ENCODE data around the gene SUMO3.

Gene SUMO3

DNA sequence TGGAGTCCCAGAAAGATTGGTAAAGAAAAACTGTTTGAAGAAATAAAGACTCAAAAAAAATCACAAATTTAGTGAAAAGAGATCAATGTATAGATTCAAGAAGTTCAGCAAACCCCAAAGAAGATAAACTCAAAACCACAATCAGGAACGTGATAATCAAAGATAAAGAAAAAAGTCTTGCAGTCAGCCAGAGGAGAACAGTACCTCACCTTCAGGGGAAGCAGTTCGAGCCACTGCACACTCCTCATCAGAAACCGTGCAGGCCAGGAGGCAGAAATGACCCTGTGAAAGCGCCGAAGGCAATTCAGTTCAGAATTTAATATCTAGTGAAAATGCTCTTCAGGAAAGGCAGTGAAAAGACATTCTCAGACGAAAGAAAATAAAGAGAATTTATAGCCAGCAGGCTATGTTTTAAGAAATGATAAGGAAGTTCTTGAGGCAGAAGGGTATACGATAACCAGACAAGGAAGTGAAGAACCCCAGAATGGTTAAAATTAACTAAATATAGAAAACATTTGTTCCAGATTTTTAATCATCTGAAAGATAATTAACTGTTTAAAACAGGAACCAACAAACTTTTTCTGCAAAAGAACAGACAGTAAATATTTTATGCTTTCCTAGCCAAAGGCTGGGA, 13.5 kb upstream of the SUMO3 start:
- in situ Hi-C loops (cut with MboI; ENCODE audit: low sequenced_read_pairs), result no loop called here

DNA sequence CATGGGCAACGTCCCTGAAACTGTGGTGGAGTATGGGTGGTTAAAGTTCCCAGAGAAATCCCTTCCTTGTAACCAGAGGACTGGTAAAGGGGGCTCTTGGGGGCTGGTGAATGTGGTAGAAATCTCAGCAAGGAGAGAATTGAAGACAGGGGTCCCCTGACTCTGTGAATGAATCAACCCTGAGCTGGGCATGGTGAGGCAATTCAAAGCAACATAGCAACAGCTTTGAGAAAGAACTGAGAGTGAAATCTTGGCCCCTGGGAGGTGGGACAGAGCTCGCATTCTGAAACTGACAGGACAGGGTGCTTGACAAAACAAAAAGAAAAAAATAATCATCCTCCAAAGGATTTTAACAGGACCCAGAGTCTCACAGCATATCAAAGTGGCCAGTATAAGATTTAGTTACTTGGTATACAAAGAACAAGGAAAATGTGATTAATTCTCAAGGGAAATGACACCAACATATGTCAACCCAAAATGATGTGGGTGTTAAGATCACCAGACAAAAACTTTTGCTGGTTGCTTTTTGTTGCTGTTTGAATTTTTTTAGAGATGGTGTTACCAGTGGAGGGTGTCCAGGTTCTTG, 11.7 kb upstream of the SUMO3 start:
- in situ Hi-C loops (cut with MboI; ENCODE audit: low sequenced_read_pairs), result no loop called here

DNA sequence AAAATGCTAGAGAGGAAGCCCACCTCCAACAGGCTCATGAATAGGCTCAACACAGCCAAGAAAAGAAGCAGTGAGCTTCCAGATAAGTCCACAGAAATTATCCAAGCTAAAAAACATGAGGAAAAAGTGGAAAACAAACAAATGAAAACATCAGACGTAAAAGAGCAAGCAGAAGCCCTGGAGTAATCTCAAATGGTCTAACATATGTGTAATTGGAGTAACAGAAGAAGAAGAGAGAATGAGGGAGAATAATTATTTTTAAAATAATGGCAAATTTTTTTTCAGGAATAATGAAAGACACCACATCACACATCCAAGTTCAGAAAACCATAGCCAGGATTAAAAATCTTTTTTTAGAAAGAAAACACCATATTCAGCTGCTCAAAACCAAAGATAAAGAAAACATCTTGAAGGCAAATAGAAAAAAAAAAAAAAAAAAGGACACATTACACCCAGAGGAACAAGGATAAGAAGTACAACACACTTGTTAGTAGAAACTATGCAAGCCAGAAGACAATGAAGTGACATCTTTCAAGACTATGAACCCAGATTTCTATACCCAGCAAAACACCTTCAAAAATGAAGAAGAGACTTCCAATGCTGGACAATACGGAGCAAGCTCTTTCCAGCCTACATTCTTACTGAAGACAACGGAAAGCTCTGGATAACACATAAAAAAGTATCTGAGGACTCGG, 10.6 kb upstream of the SUMO3 start:
- in situ Hi-C loops (cut with MboI; ENCODE audit: low sequenced_read_pairs), result no loop called here

DNA sequence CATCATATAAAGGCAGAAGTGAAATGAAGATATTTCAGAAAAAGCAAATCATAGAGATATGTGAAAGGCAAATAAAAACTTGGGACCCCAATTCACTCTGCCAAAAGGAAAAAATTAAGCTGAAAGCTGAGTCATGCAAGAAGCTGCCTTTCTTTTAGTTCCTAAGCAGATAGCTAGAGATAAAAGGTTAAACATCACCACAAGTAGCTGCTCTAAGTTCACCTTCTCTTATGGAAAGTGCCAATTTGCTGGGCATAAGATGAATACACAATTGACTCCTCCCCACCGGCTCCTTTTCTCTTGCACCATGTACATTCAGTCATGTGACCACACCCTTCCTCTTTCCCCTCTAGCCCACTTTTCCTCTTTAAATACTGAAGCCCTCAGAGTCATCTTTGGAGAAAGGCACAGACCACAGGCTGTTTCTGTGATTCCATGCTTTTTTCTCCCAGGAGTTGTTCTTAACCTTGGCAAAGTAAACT, 5.4 kb upstream of the SUMO3 start:
- in situ Hi-C loops (cut with MboI; ENCODE audit: low sequenced_read_pairs), result loop anchor here (25.0 kb wide), 1 partner anchor 114 kb away; the partner anchor contains the start of gene SLX9

DNA sequence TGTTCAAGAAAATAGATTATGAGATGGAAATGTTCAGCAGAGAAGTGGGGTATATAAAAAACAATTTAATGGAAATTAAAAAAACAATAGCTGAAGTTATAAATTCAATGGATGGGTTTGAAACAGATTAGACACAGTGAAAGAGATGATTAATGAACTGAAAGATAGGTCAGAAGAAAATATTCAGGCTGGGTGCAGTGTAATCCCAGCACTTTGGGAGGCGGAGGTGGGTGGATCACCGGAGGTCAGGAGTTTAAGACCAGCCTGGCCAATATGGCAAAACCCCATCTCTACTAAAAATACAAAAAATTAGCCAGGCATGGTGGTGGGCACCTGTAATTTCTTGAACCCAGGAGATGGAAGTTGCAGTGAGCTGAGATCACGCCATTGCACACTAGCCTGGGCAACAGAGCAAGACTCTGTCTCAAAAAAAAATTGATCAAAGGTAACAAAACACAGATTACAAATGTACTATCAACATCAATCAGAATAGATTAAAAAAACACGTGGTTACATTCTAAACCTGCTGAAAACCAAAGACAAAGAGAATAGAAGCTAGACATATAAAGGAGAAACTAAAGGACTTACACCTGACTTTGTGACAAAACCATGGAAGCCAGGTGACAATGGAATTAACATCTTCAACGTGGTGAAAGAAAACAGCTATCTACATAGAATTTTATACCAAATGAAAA, 4.8 kb upstream of the SUMO3 start:
- in situ Hi-C loops (cut with MboI; ENCODE audit: low sequenced_read_pairs), result loop anchor here (25.0 kb wide), 1 partner anchor 115 kb away; the partner anchor contains the start of gene SLX9

DNA sequence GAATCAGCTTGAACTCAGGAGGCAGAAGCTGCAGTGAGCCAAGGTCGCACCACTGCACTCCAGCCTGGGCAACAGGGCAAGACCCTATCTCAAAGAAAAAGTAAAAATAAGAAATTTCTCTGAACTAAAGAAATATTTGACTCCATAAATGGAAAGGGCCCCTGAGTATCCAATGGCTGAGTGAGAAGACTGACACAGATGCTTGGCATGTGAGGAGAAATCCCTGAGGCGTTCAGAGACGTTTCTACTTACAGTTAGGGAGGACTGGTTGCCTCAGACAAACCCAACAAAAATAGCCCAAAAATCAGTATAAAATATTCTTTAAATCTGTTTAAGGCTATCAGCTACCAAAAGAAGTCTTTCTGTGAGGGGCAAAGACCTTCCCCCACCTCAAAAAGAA, 3.0 kb upstream of the SUMO3 start:
- in situ Hi-C loops (cut with MboI; ENCODE audit: low sequenced_read_pairs), result loop anchor here (25.0 kb wide), 1 partner anchor 116 kb away; the partner anchor contains the start of gene SLX9

DNA sequence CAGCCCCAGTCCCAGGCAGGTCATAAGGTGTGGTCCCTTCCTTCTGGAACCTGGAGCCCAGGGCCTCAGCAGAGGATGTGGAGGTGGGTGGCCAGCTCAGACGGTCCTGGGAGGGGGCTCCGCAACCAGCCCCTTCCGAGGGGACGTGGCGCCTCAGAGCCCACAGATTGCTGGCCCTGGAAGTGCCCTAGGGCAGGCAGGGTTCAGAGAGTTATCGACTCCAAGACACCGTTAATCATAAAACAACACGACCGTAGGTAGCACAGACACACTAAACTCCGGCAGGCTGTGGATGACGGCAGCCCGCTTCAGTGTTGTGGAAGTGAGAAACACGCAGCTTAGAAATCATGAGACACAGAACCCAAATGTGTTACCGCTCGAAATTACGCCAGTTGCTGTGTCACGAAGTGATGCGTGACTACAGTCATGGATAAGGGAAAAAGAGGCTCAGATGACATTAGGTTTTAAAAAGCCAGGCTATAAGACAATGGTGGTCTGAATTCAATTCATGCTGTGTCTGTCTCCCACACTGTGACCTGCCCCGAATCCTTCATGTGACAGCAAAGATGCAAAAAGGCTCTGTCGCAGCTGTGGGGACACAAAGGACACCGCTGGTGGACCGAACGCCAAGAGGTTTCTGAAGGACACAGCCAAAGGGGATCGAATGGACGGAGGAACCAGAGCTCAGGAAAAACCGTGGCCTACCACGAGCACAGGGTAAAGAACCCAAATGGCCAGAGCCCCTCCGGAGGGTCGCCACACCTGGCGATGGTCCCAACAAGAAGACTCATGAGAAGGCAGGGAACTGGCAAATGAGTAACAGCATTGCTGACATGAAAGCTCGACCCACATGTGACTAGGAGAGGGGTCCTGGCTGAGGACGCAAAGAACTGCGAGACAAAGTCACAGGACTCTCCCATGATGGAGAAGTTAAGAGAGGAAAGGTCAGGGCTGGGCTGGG, 1.7 kb upstream of the SUMO3 start:
- in situ Hi-C loops (cut with MboI; ENCODE audit: low sequenced_read_pairs), result loop anchor here (25.0 kb wide), 1 partner anchor 118 kb away; the partner anchor contains the start of gene SLX9

DNA sequence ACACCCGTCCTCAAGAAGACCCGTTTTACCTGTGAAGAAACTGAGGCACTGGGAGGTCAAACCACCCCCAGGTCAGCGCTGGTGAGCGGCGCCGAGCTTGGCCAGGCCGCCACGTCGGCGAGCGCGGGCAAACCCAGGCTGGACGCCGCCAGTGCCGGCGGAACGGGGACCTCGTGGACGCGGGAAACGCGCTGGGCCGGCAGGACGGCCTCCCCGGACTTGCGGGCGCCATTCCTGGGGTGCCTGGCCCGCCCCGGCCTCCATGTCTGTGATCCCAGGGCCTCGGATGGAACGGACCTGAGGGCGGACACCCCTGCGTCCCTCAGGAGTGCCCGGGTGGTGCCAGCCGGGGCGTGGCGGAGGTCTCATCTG, 764 bp upstream of the SUMO3 start:
- in situ Hi-C loops (cut with MboI; ENCODE audit: low sequenced_read_pairs), result loop anchor here (25.0 kb wide), 1 partner anchor 119 kb away; the partner anchor contains the start of gene SLX9

DNA sequence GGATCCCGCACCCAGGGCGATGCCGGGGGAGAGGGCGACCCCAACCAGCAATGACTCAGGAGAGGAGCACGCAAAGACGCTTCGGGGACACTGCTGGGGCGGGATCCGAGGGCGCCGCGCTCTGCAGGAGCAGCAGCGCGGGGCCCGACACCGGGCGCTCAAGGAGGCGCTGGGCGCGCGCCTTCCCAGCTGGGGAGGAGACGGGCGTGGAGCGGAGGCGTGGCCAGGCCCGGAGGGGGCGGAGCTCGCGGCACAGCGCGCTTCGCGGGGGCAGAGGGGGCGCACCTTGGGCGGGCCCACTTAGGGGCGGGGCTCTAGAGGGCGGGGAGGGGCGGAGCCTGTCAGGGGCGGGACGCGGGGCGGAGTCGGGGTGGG, 369 bp downstream of the SUMO3 start:
- in situ Hi-C loops (cut with MboI; ENCODE audit: low sequenced_read_pairs), result loop anchor here (25.0 kb wide), 1 partner anchor 120 kb away; the partner anchor contains the start of gene SLX9

DNA sequence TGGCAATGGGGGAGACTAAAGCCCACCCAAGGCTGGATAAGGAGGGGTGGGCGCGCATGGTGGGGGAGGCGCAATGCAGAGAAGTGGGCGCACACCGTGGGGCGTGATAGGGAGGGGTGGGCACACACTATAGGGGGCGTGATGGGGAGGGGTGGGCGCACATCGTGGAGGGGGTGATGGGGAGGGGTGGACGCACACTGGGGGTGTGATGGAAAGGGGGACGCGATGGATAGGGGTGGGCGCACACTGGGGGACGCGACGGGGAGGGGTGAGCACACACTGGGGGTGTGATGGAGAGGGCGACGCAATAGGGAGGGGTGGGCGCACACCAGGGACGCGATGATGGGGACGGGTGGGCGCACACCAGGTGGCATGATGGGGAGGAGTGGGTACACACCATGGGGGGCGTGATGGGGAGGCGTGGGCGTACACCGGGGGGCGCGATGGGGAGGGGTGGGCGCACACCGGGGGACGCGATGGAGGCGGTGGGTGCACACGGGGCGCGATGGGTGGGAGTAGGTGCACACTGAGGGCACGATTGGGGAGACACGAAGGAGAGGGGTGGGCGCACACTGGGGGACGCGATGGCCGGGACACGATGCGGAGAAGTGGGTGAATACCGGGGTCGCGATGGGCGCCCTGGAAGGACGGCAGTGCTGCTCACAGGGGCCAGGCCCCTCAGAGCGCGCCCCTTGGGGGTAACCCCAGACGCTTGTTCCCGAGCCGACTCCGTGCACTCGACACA, 929 bp downstream of the SUMO3 start:
- in situ Hi-C loops (cut with MboI; ENCODE audit: low sequenced_read_pairs), result loop anchor here (25.0 kb wide), 1 partner anchor 120 kb away; the partner anchor contains the start of gene SLX9

DNA sequence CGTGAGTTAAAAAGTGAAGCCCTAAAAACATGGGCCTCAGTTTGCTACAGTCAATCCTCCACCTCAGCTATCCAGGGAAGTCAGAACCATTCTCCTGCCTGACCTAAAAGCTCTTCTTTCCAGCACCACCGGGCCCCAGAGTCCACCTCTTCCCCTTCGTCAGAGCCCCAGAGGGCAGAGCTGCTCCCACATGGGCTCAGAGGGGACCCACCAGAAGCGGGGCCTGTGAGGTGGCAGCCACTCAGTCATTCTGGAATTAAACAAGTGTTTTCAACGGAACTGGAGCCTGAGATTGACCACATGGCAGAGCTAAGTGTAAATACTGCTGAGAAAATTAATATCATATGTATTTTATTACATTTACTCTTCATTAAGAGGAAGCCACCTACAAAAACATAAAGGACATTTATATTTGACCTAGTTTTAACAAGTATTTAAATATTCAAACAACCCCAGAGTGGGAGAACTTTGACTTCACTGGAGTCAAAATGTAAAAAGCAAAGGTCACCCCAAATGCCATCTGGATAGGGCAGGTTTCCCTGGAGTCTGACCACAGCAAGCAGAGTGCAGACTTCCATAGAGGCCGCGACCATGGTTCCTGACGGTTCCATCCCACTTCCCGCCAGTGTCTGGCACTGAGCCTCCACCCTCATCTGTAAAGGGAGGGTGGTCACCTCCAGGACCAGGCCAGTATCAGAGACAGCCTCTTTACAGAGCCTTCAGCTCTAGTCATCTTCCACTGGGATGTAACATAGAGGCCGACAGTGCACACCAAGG, 1.8 kb downstream of the SUMO3 start:
- in situ Hi-C loops (cut with MboI; ENCODE audit: low sequenced_read_pairs), result loop anchor here (25.0 kb wide), 1 partner anchor 121 kb away; the partner anchor contains the start of gene SLX9

DNA sequence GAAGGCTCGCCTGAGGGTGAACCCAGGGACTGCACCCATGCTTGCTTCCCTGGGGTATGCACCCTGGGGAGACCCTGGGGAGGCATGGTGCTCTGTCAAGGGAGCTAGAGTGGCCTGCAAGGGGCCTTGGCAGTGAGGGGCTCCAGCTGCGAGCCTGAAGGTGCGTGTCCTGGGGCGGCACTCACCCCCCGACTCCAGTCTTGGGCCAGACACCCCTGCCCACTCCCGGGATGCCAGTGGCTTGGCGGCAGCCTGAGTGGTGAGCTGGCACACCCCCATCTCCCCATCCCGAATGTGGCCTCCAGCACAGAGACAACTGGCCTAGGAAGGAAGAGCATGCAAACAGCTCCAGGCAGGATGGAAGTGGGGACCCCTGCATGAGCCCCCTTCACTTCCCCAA, 2.6 kb downstream of the SUMO3 start:
- in situ Hi-C loops (cut with MboI; ENCODE audit: low sequenced_read_pairs), result loop anchor here (25.0 kb wide), 1 partner anchor 122 kb away; the partner anchor contains the start of gene SLX9

DNA sequence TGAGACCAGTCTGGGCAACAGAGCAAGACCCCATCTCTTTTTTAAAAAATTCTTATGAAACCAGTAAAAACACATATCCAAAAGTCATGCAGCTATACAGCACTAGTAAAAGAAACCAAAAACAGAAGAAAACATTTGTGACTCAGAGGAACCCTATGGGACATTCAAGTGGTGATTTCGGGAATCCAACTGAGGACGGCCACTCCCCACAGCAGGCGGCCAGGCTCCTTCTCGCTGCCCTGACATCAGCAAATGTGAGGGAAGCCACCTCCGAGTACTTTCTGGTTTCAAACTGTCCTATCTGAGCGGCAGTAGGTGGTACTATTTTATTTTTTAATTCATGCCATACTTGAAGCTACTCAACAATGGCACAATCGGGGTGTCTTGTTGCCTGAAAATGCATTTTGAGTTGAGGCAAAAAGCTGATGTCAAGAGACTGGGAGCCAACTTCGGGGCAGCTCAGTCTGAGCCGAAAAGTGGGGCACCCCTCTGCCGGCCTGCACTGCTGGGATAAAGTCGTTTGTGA, 3.3 kb downstream of the SUMO3 start:
- in situ Hi-C loops (cut with MboI; ENCODE audit: low sequenced_read_pairs), result loop anchor here (25.0 kb wide), 1 partner anchor 123 kb away; the partner anchor contains the start of gene SLX9

DNA sequence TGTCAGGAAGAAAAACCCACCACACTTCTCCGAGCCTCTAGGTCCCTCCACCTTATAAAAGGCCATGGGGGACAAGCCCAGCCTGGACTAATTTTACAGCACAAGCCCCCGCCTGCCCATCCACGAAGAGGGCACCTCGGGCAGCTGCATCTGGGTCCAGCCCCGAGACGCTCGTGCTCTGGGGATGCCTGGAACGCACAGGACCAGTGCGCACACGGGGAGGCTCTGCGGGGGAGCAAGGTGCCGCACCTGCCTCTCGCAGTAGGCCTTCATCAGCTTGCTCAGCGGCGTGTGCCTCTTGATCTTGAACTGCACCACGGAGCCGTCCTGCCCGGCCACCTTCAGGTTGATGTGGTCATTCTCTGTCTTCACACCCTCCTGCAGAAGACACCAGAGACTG, 4.1 kb downstream of the SUMO3 start:
- in situ Hi-C loops (cut with MboI; ENCODE audit: low sequenced_read_pairs), result loop anchor here (25.0 kb wide), 1 partner anchor 124 kb away; the partner anchor contains the start of gene SLX9

DNA sequence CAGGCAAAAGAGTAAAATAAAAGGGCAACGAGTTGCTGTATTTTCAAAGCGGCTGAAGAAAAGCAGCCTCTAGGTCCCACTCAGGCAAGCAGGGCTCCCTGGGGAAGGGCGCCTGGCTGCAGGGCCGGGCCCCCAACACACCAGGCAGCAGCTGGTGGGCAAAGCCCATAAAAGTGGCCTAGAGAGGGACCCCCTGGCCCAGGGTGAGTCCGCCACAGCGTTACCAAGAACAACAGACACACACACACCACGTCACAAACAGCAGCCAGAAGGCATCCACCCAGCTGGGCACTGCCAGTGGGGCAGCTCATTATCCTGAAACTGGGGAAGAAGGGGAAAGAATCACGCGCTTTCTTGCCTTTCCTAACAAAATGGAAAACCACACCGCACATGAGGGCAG, 4.7 kb downstream of the SUMO3 start:
- in situ Hi-C loops (cut with MboI; ENCODE audit: low sequenced_read_pairs), result loop anchor here (25.0 kb wide), 1 partner anchor 124 kb away; the partner anchor contains the start of gene SLX9

DNA sequence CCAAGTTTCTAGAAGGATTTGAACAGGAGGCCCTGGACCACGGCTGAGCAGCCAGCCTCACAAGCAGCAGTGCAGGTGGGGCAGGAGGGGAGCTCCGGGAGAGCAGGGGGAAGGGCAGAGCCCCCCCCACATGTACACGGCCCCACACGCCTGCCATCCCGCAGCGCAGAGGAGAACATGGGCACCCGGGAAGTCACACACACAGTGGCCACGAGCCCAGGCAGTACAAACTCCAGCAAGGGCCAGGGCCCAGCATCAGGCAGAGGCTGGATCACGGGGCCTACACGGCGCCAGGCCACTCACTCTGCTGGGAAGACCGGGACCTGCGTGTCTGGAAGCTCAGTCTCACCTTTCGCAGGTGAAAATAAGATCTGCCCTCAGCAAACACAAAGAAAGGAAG, 5.2 kb downstream of the SUMO3 start:
- in situ Hi-C loops (cut with MboI; ENCODE audit: low sequenced_read_pairs), result loop anchor here (25.0 kb wide), 1 partner anchor 125 kb away; the partner anchor contains the start of gene SLX9

DNA sequence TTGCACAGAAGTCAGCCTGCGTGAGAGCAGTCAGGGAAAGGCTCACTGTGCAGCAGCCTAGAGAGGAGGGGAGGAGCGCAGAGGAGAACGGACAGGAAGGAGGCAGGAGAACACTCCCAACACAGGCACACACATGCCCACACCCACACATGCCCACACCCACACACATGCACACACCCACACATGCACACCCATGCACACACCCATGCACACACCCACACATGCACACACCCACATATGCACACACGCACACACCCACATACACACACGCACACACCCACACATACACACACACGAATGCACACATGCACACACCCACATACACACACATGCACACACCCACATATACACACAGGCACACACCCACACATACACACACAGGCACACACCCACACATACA, 7.1 kb downstream of the SUMO3 start:
- in situ Hi-C loops (cut with MboI; ENCODE audit: low sequenced_read_pairs), result loop anchor here (25.0 kb wide), 1 partner anchor 127 kb away; the partner anchor contains the start of gene SLX9

DNA sequence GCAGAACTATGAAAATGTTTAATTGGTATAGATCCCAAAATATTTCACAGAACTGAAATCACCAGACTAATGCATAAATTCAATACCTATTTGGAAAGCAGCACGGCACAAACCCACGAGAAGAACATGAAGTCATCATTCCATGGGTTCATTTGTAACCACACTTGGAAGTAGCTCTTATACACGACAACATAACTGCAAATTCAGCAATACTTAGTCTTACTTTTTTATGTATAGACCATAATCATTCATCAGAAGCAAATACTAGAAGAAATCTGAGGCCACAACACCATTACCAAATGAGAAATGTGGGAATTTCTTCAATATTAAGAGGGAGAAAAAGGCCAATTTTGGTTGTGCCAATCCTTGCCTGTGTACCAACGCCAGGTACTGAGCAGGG, 12.0 kb downstream of the SUMO3 start:
- in situ Hi-C loops (cut with MboI; ENCODE audit: low sequenced_read_pairs), result loop anchor here (25.0 kb wide), 1 partner anchor 131 kb away; the partner anchor contains the start of gene SLX9
